ENCODE data around the gene ZIC2. TPM values are rescaled to one million over a fixed set of nuclear protein-coding genes. Genes with fewer than 3 reads are reported as not detected.

The ZIC2 gene
- total RNA-seq, 1 donor: not detected

GRCh38 chr13:99970651-99971575 is 10.7 kb upstream of the ZIC2 start:
- DNase-seq (ENCODE audit: low read depth): no peak
- no peak overlapping the region for H3K4me3 ChIP-seq (ENCODE audit: low read depth, low read length)
- no peak for TF ChIP-seq CTCF (IDR thresholded peaks at IDR 0.05; ENCODE audit: insufficient read depth, low read length)

- no peak for DNase-seq (ENCODE audit: low read depth)
- TF ChIP-seq CTCF (IDR thresholded peaks at IDR 0.05; ENCODE audit: insufficient read depth, low read length): no peak
- H3K4me3 ChIP-seq (ENCODE audit: low read depth, low read length): no peak within 1 kb of the TSS
These were observed 9.9 kb upstream of the ZIC2 start, which contains the start of gene ZIC5 for GRCh38 chr13:99971576-99972189. TSS of gene ZIC5 (minus strand) at chr13:99971767. CDS start at chr13:99971603, 164 bp downstream.

GRCh38 chr13:99972190-99972731 is 9.3 kb upstream of the ZIC2 start:
- no peak overlapping the region for H3K4me3 ChIP-seq (ENCODE audit: low read depth, low read length)
- no peak for DNase-seq (ENCODE audit: low read depth)
- no peak for TF ChIP-seq CTCF (IDR thresholded peaks at IDR 0.05; ENCODE audit: insufficient read depth, low read length)

- no peak for TF ChIP-seq CTCF (IDR thresholded peaks at IDR 0.05; ENCODE audit: insufficient read depth, low read length)
- H3K4me3 ChIP-seq (ENCODE audit: low read depth, low read length): no peak overlapping the region
- DNase-seq (ENCODE audit: low read depth): no peak
These were observed 8.3 kb upstream of the ZIC2 start for GRCh38 chr13:99973163-99973807.

GRCh38 chr13:99973808-99974185 is 7.8 kb upstream of the ZIC2 start:
- H3K4me3 ChIP-seq (ENCODE audit: low read depth, low read length): no peak overlapping the region
- TF ChIP-seq CTCF (IDR thresholded peaks at IDR 0.05; ENCODE audit: insufficient read depth, low read length): no peak
- DNase-seq (ENCODE audit: low read depth): no peak

GRCh38 chr13:99974296-99974938 is 7.2 kb upstream of the ZIC2 start:
- DNase-seq (ENCODE audit: low read depth): no peak
- H3K4me3 ChIP-seq (ENCODE audit: low read depth, low read length): no peak overlapping the region
- no peak for TF ChIP-seq CTCF (IDR thresholded peaks at IDR 0.05; ENCODE audit: insufficient read depth, low read length)
